Measurements from ENCODE around the gene WDR54.
A peak's percentile ranks its signal among the peaks of the same experiment; 100 is the strongest.

GRCh38 chr2:74399785-74400184, 21.7 kb upstream of the WDR54 start:
- TF ChIP-seq POLR2A (IDR thresholded peaks at IDR 0.05) (no peak), CTCF (IDR thresholded peaks at IDR 0.05) (peak in 2 of 4 experiments; percentile 18 to 23)

Measured in prostate gland (tissue), 2 donors.